Activated CD4-positive, alpha-beta T cell treated with anti-CD3 and anti-CD28 coated beads, Interleukin-2, amount 10 ng/mL, durations not matched to agents 24 days and 14 days (primary cell): ENCODE data around the gene C11orf86. TPM values are rescaled to one million over a fixed set of nuclear protein-coding genes. Genes with fewer than 3 reads are reported as not detected.

ENCODE experiments used
- DNase-seq: peaks from one replicate; pipeline ENCODE4 v3.0.0; 2022
- H3K27ac Mint-ChIP-seq: one replicate; pipeline ENCODE4 v1.8.0; 2022; ENCODE audit warnings: mild to moderate bottlenecking, mixed read lengths
- H3K27me3 Mint-ChIP-seq: one replicate; pipeline ENCODE4 v1.8.0; 2022; ENCODE audit warnings: mixed read lengths
- H3K36me3 Mint-ChIP-seq: one replicate; pipeline ENCODE4 v1.8.0; 2022; ENCODE audit warnings: low read depth, mild to moderate bottlenecking, mixed read lengths
- H3K4me1 Mint-ChIP-seq: one replicate; pipeline ENCODE4 v1.8.0; 2021; ENCODE audit warnings: mixed read lengths
- H3K4me3 Mint-ChIP-seq: one replicate; pipeline ENCODE4 v1.8.0; 2022; ENCODE audit warnings: mild to moderate bottlenecking, moderate library complexity, mixed read lengths
- H3K9me3 Mint-ChIP-seq: one replicate; pipeline ENCODE4 v1.8.0; 2021; ENCODE audit warnings: mixed read lengths
- intact Hi-C: fragments of 100-400 bp; cut with micrococcal nuclease; formaldehyde crosslinking; loops from one replicate; pipeline ENCODE4 v1.15.1; 2023
- total RNA-seq: library from RNA; stranded (reverse); gene quantifications from 2 replicates; pipeline ENCODE4 v1.2.3, GENCODE V29; 2022

The C11orf86 gene
- total RNA-seq, 1 donor from 2014 or later = not detected

DNA sequence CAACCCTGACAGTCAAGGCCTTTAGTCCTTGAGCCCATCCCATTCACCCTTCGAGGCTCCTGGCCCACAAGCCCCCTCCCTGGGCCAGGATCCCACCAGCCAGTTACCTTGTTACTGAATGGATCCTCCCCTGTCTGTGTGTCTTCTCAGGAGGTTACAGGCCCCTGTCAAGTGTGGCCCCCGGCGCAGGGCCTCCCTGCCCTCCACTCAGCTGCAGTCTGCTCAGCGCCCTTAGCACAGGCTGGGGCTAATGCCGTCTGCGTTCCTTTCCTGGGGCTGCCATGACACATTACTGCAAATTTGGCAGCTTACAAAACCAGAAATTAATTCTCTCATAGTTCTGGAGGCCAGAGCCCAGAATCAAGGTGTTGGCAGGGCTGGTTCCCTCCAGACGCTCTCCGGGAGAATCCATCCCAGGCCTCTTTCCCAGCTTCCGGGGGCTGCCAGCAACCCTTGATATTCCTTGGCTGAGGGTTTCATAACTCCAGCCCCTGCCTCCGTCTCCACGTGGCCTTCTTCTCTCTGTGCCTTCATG, 38.5 kb downstream of the C11orf86 start:
- Mint-ChIP-seq H3K4me1 (no peaks in the 10 kb centered on the region), H3K36me3 (no peaks in the 10 kb centered on the region), H3K27ac (no peak overlapping the region), H3K4me3 (no peak overlapping the region), H3K27me3 (peaks cover 7% of the 10 kb centered on the region), H3K9me3 (no peaks in the 10 kb centered on the region)
- DNase-seq = no peak
- intact Hi-C loops = no loop called here

DNA sequence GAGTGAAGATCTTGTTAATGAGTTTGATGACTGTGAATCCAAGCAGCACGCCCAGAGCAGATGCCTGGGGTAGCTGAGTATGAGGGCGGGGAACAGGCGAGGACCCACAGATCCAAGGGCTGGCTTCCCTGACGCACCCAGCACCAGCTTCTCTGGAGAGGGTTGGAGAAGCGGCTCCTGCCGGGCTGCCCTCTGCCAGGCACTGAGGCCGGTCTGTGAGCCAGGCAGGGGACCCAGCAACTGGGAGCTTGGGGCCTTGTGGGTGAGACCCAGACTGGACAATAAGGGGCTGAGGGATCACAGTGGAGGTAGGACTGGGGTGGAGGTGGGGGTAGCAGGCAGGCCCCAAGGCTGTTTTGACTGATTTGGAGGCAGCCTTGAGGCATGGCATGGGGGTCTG, 39.2 kb downstream of the C11orf86 start:
- no peak for DNase-seq
- H3K9me3 Mint-ChIP-seq = no peaks in the 10 kb centered on the region
- peaks cover 7% of the 10 kb centered on the region for H3K27me3 Mint-ChIP-seq
- no peaks in the 10 kb centered on the region for H3K4me1 Mint-ChIP-seq
- H3K36me3 Mint-ChIP-seq = no peaks in the 10 kb centered on the region
- intact Hi-C loops = no loop called here
- H3K27ac Mint-ChIP-seq = no peak overlapping the region
- no peak overlapping the region for H3K4me3 Mint-ChIP-seq

DNA sequence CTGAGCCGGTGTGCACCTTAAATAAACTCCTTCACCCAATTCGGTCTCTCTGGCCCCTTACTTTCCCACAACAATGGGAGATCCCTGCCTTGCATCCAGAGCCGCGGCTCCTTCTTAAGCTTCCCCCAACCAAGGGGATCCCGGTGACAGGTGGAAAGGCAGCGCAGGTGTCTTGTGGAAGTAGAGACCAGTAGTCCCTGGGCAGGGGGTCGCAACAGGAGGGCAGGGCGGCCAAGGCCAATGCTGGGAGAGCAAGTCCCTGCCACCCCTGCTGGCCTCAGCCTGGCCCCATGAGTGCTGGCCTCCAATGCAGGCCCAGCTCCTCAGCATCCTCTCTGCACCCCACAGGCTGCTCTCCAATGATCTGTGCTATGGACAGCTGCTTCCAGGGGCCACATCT, 39.9 kb downstream of the C11orf86 start:
- Mint-ChIP-seq H3K9me3 (no peaks in the 10 kb centered on the region), H3K36me3 (no peaks in the 10 kb centered on the region), H3K4me1 (no peaks in the 10 kb centered on the region), H3K4me3 (no peak overlapping the region), H3K27me3 (peaks cover 10% of the 10 kb centered on the region), H3K27ac (no peak overlapping the region)
- intact Hi-C loops = no loop called here
- no peak for DNase-seq

DNA sequence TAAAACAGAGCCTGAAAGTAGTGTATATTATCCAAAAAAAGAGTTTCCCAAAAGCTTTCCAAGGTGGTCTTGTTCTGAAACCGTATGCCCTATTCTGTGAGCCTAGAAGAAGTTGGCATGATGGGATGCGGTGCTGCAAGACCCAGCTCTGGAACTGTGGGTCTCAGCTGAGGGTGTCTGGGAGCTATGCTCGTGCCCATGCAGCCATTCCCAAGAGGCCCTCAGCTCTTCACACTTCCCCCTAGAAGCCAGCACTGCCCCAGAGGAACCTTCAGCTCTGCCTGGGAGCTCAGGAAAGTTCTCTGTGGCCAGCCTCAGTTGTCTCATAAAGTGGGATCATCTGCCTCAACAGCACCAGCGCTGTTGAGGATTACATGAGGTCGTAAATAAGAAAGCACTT, 41.4 kb downstream of the C11orf86 start:
- H3K27me3 Mint-ChIP-seq = peaks cover 23% of the 10 kb centered on the region
- no peak for DNase-seq
- no peaks in the 10 kb centered on the region for H3K36me3 Mint-ChIP-seq
- H3K4me1 Mint-ChIP-seq = no peaks in the 10 kb centered on the region
- H3K27ac Mint-ChIP-seq = no peak overlapping the region
- H3K9me3 Mint-ChIP-seq = no peaks in the 10 kb centered on the region
- no peak overlapping the region for H3K4me3 Mint-ChIP-seq
- intact Hi-C loops = no loop called here

DNA sequence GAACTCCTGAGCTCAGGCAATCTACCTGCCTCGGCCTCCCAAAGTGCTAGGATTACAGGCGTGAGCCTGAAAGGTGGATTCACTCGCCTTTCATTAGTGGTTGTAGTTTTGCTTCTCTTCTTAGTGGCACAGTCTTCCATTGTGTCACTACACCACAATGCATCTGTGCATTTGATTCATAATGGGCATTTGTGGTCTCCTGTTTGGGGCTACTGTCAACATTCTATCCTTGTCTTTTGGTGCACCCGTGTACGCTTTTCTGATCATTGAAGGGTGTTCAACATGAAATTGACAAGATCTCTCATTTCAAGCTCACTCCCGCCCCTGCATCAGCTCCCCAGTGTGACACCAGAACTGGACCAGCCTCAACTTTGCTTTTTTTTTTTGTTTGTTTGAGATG, 45.8 kb downstream of the C11orf86 start:
- intact Hi-C loops = loop anchor here (5.0 kb wide), 1 partner anchor 64 kb away; the partner anchor contains the start of gene PC
- DNase-seq = no peak
- Mint-ChIP-seq H3K27ac (no peak overlapping the region), H3K9me3 (no peaks in the 10 kb centered on the region), H3K27me3 (peaks cover 47% of the 10 kb centered on the region), H3K4me3 (no peak overlapping the region), H3K36me3 (no peaks in the 10 kb centered on the region), H3K4me1 (peaks cover 14% of the 10 kb centered on the region)

DNA sequence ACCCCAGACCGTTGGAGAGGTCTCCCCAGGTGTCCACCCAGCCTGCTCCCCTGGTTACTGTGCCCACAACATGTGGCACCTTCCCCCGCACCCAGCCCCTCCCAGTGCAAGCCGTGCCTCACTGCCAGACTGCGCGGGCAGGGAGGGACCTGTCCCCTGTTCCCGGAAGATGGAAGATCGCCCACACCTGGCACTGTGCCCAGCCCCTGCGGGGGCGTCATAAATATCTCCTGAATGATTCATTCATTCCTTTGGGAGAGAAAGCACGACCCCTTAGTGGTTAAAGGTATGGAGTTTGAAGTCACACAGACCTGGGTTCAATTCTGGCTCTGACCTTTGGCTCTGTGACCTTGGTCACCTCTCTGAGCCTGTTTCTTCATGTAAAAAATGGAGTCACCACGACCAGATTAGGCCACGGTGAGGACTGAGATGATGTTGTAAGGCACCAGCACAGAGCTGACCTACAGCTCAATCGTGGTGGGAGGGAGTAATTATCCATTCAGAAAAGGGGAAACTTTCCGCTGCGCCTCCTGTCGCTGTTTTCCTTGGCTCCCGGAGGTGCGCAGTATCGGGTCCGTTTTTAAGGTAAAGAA, 47.3 kb downstream of the C11orf86 start:
- Mint-ChIP-seq H3K36me3 (no peaks in the 10 kb centered on the region), H3K4me1 (peaks cover 14% of the 10 kb centered on the region), H3K27ac (no peak overlapping the region), H3K27me3 (peaks cover 58% of the 10 kb centered on the region), H3K9me3 (no peaks in the 10 kb centered on the region), H3K4me3 (no peak overlapping the region)
- no peak for DNase-seq
- intact Hi-C loops = loop anchor here (5.0 kb wide), 1 partner anchor 65 kb away; the partner anchor contains the start of gene PC

DNA sequence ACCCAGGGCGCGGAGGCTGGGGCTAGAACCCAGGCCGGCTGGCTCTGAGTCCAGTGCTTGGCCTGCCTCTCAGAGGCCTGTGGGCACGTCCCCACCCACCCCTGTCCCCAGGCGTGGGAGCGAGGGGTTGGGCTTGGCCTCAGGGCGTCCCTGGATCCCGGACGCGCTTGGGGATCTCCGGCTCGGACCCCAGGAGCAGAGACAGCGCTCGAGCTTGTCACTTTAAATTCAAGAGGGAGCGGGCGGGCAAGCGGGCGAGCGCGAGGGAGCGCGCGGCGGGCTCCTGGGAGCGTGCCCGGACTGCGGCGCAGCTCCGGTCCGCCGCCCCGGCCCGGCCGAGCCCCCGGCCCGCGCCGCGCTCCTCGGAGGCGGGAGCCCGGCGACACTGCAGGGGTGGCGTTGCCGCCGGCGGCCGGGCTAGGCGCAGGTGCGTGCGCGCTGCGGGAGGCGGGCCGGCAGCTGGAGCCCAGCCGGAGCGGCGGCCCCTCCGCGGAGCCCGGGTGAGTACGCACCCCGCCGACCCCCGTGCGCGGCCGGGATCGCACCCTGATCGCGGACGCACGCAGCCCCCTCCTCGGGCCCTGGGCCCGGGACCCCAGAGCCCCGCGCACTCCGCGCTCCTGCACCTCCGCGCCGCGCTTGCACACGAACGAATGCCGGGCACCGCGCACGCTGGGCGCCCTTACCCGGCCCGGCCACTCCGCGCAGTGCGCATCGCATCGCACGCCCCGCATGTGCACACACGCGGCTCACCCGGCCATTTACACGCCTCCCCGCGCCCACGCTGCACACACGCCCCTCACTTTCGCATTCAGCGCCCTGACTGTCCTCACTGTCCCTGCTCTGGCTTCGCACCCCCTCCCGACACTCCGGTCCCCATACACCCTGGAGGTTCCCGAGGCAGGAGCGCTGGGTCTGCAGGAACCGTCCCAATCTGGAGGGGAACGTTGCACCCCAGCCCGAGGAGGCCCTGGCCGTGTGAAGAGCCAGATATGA, 48.2 kb downstream of the C11orf86 start, which contains the start of gene SYT12:
Gene SYT12 (plus strand): TSS at position 174 of the 996 bp plus-strand sequence. CDS start 7,011 bp downstream, outside the sequence.
- Mint-ChIP-seq H3K27me3 (peaks cover 60% of the 10 kb centered on the region), H3K4me1 (peaks cover 14% of the 10 kb centered on the region), H3K9me3 (no peaks in the 10 kb centered on the region), H3K4me3 (peak within 1 kb of the TSS; percentile 53), H3K36me3 (no peaks in the 10 kb centered on the region), H3K27ac (no peak within 1 kb of the TSS)
- intact Hi-C loops = loop anchor here (5.0 kb wide), 1 partner anchor 66 kb away; the partner anchor contains the start of gene PC
- DNase-seq = peak; percentile 64

DNA sequence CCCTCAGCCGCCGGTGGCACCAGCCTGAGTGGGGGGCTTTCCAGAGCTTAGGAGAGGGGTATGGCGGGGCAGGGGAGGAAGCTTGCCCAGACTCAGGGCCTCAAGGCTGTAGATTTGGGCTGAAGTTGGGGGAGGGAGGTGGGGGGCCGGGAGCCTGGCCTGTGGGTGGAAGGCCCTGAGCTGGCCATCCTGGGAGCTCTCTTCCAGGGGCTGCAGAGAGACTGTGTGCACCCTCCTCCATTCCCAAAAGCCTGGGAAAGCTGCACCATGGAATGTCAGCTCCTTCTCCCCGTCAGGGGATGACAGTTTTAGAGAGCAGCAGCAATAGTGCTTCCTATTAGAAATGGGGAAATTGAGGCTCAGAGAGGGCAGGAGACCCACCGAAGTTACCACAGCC, 48.9 kb downstream of the C11orf86 start:
- H3K9me3 Mint-ChIP-seq = no peaks in the 10 kb centered on the region
- H3K36me3 Mint-ChIP-seq = no peaks in the 10 kb centered on the region
- no peak for DNase-seq
- no peak overlapping the region for H3K27ac Mint-ChIP-seq
- intact Hi-C loops = loop anchor here (5.0 kb wide), 1 partner anchor 67 kb away; the partner anchor contains the start of gene PC
- H3K4me3 Mint-ChIP-seq = peak overlapping the region; percentile 53
- H3K27me3 Mint-ChIP-seq = peaks cover 64% of the 10 kb centered on the region
- peaks cover 14% of the 10 kb centered on the region for H3K4me1 Mint-ChIP-seq

DNA sequence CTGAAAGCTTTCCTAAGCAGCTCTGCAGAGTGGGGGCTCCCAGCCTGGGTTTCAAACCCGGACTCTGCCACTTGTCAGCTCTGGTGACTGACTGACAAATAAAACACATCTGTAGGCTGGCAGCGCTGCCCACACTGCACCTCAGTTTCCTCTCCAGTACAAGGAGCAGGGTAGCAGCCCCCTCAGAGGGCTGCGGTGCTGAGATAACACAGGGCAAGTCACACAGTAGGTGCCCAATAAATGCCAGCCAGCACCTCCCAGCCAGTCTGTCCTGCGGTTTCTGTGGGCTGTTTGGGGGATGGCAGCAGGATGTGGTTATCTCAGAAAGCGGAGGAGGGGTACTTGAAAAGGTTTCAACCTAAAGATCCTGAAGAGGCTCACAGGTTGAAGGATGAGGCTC, 49.3 kb downstream of the C11orf86 start:
- Mint-ChIP-seq H3K9me3 (no peaks in the 10 kb centered on the region), H3K27ac (no peak overlapping the region), H3K36me3 (no peaks in the 10 kb centered on the region), H3K27me3 (peaks cover 65% of the 10 kb centered on the region), H3K4me1 (peaks cover 14% of the 10 kb centered on the region), H3K4me3 (peak overlapping the region; percentile 17)
- DNase-seq = peak; percentile 82
- intact Hi-C loops = loop anchor here (5.0 kb wide), 1 partner anchor 67 kb away; the partner anchor contains the start of gene PC

DNA sequence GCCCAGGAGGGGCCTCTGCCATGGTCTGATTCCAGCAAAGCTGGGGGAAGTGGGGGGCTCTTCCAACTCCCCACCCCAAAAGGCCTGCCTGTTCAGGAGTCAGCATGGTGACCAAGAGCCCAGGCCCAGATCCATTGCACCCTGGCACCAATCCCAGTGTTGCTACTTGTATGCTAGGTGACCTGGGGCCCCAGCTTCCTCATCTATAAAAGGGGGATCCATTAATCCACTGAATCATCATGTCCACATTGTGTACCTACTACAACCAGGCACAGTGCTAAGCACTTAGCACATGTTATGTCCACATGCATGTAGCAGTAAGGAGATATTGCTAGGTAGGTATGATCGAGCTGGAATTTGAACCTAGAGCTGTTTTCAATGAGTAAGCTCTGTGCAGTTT, 49.9 kb downstream of the C11orf86 start:
- Mint-ChIP-seq H3K36me3 (no peaks in the 10 kb centered on the region), H3K4me3 (no peak overlapping the region), H3K9me3 (no peaks in the 10 kb centered on the region), H3K27ac (no peak overlapping the region), H3K27me3 (peaks cover 66% of the 10 kb centered on the region), H3K4me1 (peaks cover 14% of the 10 kb centered on the region)
- no peak for DNase-seq
- intact Hi-C loops = loop anchor here (5.0 kb wide), 1 partner anchor 68 kb away; the partner anchor contains the start of gene PC

DNA sequence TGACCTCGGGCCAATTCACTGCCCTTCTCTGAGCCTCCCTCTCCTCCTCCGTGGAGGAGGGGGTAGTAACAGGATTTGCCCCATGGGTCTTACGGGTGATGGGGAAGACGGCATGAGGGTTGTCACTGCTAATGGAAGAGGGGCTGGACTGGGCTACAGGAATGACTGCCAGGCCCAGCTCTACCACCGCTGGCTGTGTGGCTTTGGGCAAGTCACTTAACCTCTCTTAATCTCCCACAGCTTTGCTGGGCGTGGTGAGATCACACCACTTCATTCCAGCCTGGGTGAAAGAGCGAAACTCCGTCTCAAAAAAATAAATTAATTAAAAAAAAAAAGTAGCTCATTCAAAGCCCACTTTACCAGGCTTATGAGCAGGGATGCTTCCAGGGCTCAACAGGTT, 50.6 kb downstream of the C11orf86 start:
- DNase-seq = no peak
- Mint-ChIP-seq H3K4me3 (no peak overlapping the region), H3K4me1 (peaks cover 14% of the 10 kb centered on the region), H3K9me3 (no peaks in the 10 kb centered on the region), H3K27ac (no peak overlapping the region), H3K27me3 (peaks cover 62% of the 10 kb centered on the region), H3K36me3 (no peaks in the 10 kb centered on the region)
- intact Hi-C loops = no loop called here
